ENCODE data around the gene MED29. TPM values are rescaled to one million over a fixed set of nuclear protein-coding genes. Genes with fewer than 3 reads are reported as not detected.
A peak's percentile ranks its signal among the peaks of the same experiment; 100 is the strongest.

Gene MED29
- total RNA-seq, 1 experiment from 2014 or later, result 32.0 TPM

DNA sequence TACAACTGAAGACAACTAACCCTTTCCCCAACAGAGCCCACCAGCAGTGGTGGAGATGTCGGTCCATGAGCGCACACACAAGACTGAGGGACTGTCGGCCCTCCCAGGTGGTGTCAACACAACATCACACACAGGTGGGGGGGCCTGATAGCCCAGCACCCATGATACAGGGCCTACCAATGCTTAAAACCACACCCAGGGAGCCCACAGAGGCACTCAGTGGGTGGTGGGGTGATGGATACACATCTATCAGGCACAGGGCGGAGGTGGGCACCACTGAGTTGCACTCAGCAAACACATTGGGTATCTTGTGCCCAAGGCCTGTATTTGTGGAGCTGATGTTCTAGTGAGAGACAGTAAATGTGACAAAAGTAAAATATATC lies 8.5 kb downstream of the MED29 start (continued):
- TF ChIP-seq REST (IDR thresholded peaks at IDR 0.05; ENCODE audit: low read depth) (no peak), ATF3 (IDR thresholded peaks at IDR 0.05) (no peak), TCF7L2 (IDR thresholded peaks at IDR 0.05; ENCODE audit: borderline replicate concordance, extremely low read depth, insufficient read depth, insufficient read length) (no peak), JUND (IDR thresholded peaks at IDR 0.05) (no peak), POLR2A (IDR thresholded peaks at IDR 0.05; ENCODE audit: borderline replicate concordance, extremely low read depth, insufficient read depth, insufficient read length) (no peak), EGR1 (IDR thresholded peaks at IDR 0.05; ENCODE audit: low read depth) (no peak), CEBPB (IDR thresholded peaks at IDR 0.05; ENCODE audit: low read depth) (no peak), RAD21 (IDR thresholded peaks at IDR 0.05; ENCODE audit: low read depth) (no peak)
- TF ChIP-seq, protein P1, sequence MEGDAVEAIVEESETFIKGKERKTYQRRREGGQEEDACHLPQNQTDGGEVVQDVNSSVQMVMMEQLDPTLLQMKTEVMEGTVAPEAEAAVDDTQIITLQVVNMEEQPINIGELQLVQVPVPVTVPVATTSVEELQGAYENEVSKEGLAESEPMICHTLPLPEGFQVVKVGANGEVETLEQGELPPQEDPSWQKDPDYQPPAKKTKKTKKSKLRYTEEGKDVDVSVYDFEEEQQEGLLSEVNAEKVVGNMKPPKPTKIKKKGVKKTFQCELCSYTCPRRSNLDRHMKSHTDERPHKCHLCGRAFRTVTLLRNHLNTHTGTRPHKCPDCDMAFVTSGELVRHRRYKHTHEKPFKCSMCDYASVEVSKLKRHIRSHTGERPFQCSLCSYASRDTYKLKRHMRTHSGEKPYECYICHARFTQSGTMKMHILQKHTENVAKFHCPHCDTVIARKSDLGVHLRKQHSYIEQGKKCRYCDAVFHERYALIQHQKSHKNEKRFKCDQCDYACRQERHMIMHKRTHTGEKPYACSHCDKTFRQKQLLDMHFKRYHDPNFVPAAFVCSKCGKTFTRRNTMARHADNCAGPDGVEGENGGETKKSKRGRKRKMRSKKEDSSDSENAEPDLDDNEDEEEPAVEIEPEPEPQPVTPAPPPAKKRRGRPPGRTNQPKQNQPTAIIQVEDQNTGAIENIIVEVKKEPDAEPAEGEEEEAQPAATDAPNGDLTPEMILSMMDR (IDR thresholded peaks at IDR 0.05 in 2 of 3, conservative IDR thresholded peaks at IDR 0.05 in 1 of 3; ENCODE audit: borderline replicate concordance in 1 of 3, insufficient read depth in 1 of 3, low read depth in 2 of 3, low read length in 2 of 3), result no peak

DNA sequence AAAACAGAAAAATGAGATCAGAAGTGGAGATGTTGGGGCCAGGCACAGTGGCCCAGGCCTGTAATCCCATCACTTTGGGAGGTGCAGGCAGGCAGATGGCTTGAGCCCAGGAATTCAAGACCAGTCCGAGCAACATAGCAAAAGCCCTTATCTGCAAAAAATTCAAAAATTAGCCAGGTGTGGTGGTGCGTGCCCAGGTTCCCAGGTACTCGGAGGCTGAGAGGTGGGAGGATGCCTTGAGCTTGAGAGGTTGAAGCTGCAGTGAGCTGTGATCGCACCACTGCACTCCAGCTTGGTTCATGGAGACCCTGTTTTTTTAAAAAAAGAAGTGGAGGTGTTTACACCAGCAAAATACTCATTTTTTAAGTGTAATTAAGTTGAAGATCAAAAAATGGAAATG lies 8.9 kb downstream of the MED29 start:
- no peaks in the 10 kb centered on the region for H3K27me3 ChIP-seq (ENCODE audit: insufficient read depth, low read length)
- peak overlapping the region; percentile 77; the same call in 1 of the 2 replicates for H3K4me2 ChIP-seq (ENCODE audit: low read length)
- RAD21 ChIA-PET (ENCODE audit: low non-redundant PET in 1 of 2, low total read pairs in 2 of 2, uncharacterized antibody in 2 of 2, unreplicated experiment in 2 of 2), result no interaction called here
- peaks cover under 1% of the 10 kb centered on the region; the same call in 1 of the 2 replicates for H3K79me2 ChIP-seq (ENCODE audit: insufficient read depth, low read length)
- no peaks in the 10 kb centered on the region for H3K9me3 ChIP-seq (ENCODE audit: control insufficient read depth in 1 of 2, insufficient read depth in 1 of 2, low read depth in 1 of 2, low read length in 2 of 2)
- H3K9me2 ChIP-seq (ENCODE audit: insufficient read depth), result no peaks in the 10 kb centered on the region
- ATAC-seq, result no peak
- DNase-seq (ENCODE audit: low read depth, low spot score), result no peak
- TF ChIP-seq SRF (IDR thresholded peaks at IDR 0.05; ENCODE audit: low read depth), result no peak
- no peak for TF ChIP-seq ZFX (IDR thresholded peaks at IDR 0.05)
- no peak for TF ChIP-seq POLR2AphosphoS5 (IDR thresholded peaks at IDR 0.05; ENCODE audit: low read depth, low read length)
- POLR2A ChIA-PET, result interaction anchor here (1.9 to 3.8 kb wide), 3 partner anchors 9 to 35 kb away, joined by 4 to 35 read pairs (median 26); partner anchors contain the start of genes MED29, PAF1 and RPS16
- H3K4me1 ChIP-seq (ENCODE audit: control insufficient read depth in 1 of 2, insufficient read depth in 2 of 2, low read length in 2 of 2), result peaks cover 45 to 82% of the 10 kb centered on the region in 2 experiments
- CTCF ChIA-PET, result no interaction called here
- intact Hi-C loops (cut with micrococcal nuclease), result no loop called here
- H4K20me1 ChIP-seq (ENCODE audit: insufficient read depth), result no peaks in the 10 kb centered on the region
- no peaks in the 10 kb centered on the region for H3K36me3 ChIP-seq (ENCODE audit: control insufficient read depth in 1 of 2, insufficient read depth in 2 of 2, low read length in 2 of 2)
- no peak overlapping the region for H3K4me3 ChIP-seq (replicated peaks in 1 of 2; ENCODE audit: low read depth in 1 of 2, low read length in 2 of 2)
- H3K27ac ChIP-seq (ENCODE audit: low read depth, low read length), result no peak overlapping the region
- H2AFZ ChIP-seq (ENCODE audit: low read depth, low read length, poor library complexity, severe bottlenecking), result no peak overlapping the region
- no peak overlapping the region for H3K9ac ChIP-seq (ENCODE audit: low read length)
- no TSS peak for BruUV-seq (replicated peaks)
